ENCODE data around the gene FILIP1L. TPM values are rescaled to one million over a fixed set of nuclear protein-coding genes. Genes with fewer than 3 reads are reported as not detected.

FILIP1L gene
- total and polyA plus RNA-seq, 2 of the 4 experiments (the other 2 are of a cell fraction): 11.5 to 19.9 TPM

DNA sequence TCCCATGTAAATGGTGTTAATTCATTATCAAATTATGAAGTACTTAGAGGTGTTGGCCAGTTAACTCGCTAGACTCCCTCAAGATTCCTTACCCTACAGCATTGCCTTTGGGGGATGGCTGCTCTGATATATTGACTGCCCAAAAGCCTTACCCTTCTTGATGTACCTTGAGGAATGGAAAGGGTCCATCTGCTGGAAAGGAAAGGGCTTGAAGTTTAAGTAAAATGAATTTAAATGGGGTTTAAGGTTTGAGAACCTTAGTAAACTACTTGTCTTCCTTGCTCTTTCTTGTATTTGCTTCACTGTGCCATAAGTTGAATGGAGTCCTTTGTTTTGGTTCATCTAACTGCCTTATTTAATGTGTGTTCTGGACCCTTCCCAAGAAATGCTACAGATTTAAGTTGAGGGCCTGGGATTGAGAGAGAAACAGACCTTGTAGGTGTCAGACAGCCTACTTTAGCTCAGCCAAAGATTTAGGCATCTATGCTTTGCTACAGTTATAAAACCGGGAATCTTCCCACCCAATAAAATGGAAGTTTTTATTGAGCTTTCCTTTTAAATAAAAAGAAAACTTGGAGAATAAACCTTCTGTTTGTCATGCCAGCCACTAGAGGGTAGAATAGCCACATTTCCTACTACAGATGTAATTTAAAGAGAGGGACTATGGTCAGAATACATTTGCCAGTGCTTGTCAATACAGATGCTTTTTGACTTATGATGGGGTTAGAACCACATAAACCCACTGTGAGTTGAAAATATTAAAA, 271.3 kb downstream of the FILIP1L start:
- CTCF ChIA-PET: interaction anchor here (0.6 to 2.5 kb wide), 12 partner anchors 9 to 642 kb away, joined by 3 to 16 read pairs (median 4); no protein-coding TSS in a partner anchor

More for the DNA sequence above, 271.3 kb downstream of the FILIP1L start:
- H3K56ac ChIP-seq (ENCODE audit: extremely low read depth, insufficient read depth, low read length): no peak overlapping the region
- ATAC-seq (ENCODE audit: low read depth) (peak; percentile 82), DNase-seq (peak; percentile 73)
- in situ Hi-C loops (cut with MboI; ENCODE audit: low sequenced_read_pairs) (loop anchor here (25.0 kb wide), 1 partner anchor 894 kb away; no protein-coding TSS in a partner anchor), intact Hi-C loops (cut with micrococcal nuclease) (loop anchor here (1.0 kb wide), 1 partner anchor 411 kb away; no protein-coding TSS in a partner anchor), dilution Hi-C loops (cut with HindIII; ENCODE audit: low sequenced_read_pairs, unreplicated experiment) (no loop called here)
- peaks cover 15% of the 10 kb centered on the region for H3K4me1 ChIP-seq (ENCODE audit: control insufficient read depth, insufficient read depth, low read length)
- H2AK5ac ChIP-seq (ENCODE audit: low read depth, low read length): peak overlapping the region; percentile 91
- no peaks in the 10 kb centered on the region for H3K27me3 ChIP-seq (ENCODE audit: control insufficient read depth, insufficient read depth, low read length)
- peaks cover 17 to 58% of the 10 kb centered on the region in 2 experiments for H3K79me1 ChIP-seq (ENCODE audit: low read depth in 1 of 2, low read length in 2 of 2)
- no peak overlapping the region for H3K27ac ChIP-seq (ENCODE audit: insufficient read depth, low read length)
- H3K4me3 ChIP-seq (ENCODE audit: insufficient read depth, low read depth, low read length): no peak overlapping the region
- peak overlapping the region; percentile 93 for H2BK5ac ChIP-seq (ENCODE audit: low read depth, low read length, poor library complexity, severe bottlenecking)
- no peak overlapping the region for H2AFZ ChIP-seq (replicated peaks; ENCODE audit: low read length, poor library complexity)
- peak overlapping the region; percentile 82 for H3K4ac ChIP-seq (ENCODE audit: low read depth, low read length)
- peak overlapping the region; percentile 61; the same call in 2 of the 3 replicates for H2BK15ac ChIP-seq (ENCODE audit: low read depth, low read length)
- H3K36me3 ChIP-seq (ENCODE audit: control insufficient read depth, insufficient read depth, low read length): 0 out of 2 replicates have a peak, but pooled peaks cover 2% of the 10 kb centered on the region
- no peaks in the 10 kb centered on the region for H4K20me1 ChIP-seq (ENCODE audit: insufficient read depth, low read length)
- peak overlapping the region; percentile 81; the same call in 1 of the 2 replicates for H3K4me2 ChIP-seq (ENCODE audit: low read depth, low read length)
- H3K23ac ChIP-seq (ENCODE audit: low read depth, low read length): peak overlapping the region; percentile 73; the same call in 1 of the 2 replicates
- H3K9me3 ChIP-seq (ENCODE audit: control insufficient read depth, insufficient read depth, low read length): no peaks in the 10 kb centered on the region
- POLR2A ChIA-PET (ENCODE audit: unreplicated experiment): interaction anchor here (0.6 to 1.0 kb wide), 3 partner anchors 27 to 240 kb away, joined by 3 to 4 read pairs (median 3); no protein-coding TSS in a partner anchor
- peak overlapping the region in 1 of 2 experiments; percentile 71; a peak in 2 of 4 replicates for H4K8ac ChIP-seq (ENCODE audit: low read depth in 2 of 2, low read length in 2 of 2)
- H4K5ac ChIP-seq (ENCODE audit: low read depth, low read length): peak overlapping the region; percentile 77
- peak overlapping the region; percentile 85 for H2BK120ac ChIP-seq (ENCODE audit: low read depth, low read length)
- H2BK20ac ChIP-seq (ENCODE audit: low read depth, low read length): peak overlapping the region; percentile 76
- H3K18ac ChIP-seq (ENCODE audit: low read depth, low read length): peak overlapping the region; percentile 90; the same call in 1 of the 2 replicates
- H4K91ac ChIP-seq (ENCODE audit: insufficient read depth, low read depth, low read length): peak overlapping the region; percentile 45
- H3K9ac ChIP-seq (ENCODE audit: low read depth, low read length): no peak overlapping the region; the same call in 1 of the 2 replicates
- no TSS peak for BruUV-seq (replicated peaks)
- H3K9me1 ChIP-seq (ENCODE audit: insufficient read depth, low read length): peaks cover 4% of the 10 kb centered on the region; the same call in 1 of the 2 replicates
- TF ChIP-seq, protein P1, sequence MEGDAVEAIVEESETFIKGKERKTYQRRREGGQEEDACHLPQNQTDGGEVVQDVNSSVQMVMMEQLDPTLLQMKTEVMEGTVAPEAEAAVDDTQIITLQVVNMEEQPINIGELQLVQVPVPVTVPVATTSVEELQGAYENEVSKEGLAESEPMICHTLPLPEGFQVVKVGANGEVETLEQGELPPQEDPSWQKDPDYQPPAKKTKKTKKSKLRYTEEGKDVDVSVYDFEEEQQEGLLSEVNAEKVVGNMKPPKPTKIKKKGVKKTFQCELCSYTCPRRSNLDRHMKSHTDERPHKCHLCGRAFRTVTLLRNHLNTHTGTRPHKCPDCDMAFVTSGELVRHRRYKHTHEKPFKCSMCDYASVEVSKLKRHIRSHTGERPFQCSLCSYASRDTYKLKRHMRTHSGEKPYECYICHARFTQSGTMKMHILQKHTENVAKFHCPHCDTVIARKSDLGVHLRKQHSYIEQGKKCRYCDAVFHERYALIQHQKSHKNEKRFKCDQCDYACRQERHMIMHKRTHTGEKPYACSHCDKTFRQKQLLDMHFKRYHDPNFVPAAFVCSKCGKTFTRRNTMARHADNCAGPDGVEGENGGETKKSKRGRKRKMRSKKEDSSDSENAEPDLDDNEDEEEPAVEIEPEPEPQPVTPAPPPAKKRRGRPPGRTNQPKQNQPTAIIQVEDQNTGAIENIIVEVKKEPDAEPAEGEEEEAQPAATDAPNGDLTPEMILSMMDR (conservative IDR thresholded peaks at IDR 0.05; ENCODE audit: low read depth, low read length): peak; percentile 83
- peak; percentile 80 for TF ChIP-seq RAD21 (IDR thresholded peaks at IDR 0.05; ENCODE audit: low read length)
- no peak for TF ChIP-seq BHLHE40 (IDR thresholded peaks at IDR 0.05; ENCODE audit: low read depth, low read length)
- TF ChIP-seq SMC3 (IDR thresholded peaks at IDR 0.05; ENCODE audit: low read depth, low read length): peak; percentile 72
- no peak for TF ChIP-seq POLR2A (IDR thresholded peaks at IDR 0.05; ENCODE audit: low read depth, low read length)
- no peak overlapping the region for H2AK9ac ChIP-seq (replicated peaks; ENCODE audit: low read depth, low read length, poor library complexity)
- peak overlapping the region; percentile 81; the same call in 1 of the 2 replicates for H3K14ac ChIP-seq (replicated peaks; ENCODE audit: low read depth, low read length)
- WGBS, 2 experiments (ENCODE audit: extremely low coverage in 2 of 2, insufficient read length in 1 of 2): no CpG with 5 or more reads among the region's 2 CpGs

Measured in IMR-90 (cell line).